Measurements from ENCODE around the gene RBM15B.

DNA sequence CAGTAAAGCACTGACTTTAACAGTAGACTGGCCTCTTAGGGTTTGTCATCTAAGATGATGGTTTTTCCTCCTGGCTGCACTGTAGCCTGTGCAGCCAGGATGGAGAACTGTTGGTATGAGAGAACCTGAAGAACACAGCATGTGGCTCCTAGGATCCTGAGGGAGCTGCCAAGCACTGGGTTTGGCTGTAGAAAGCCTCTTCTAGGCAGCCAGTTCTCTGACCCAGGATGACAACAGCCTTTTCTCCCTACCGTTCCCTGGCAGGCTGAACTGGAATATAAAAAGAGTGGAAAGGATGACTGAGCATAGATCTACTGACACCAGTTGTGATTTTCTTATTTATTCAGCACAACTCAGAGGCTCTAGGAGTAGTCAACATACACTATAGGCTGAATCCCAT lies 40.3 kb upstream of the RBM15B start:
- TF ChIP-seq CTCF (optimal IDR thresholded peaks at IDR 0.05 in 1 of 3, IDR thresholded peaks at IDR 0.05 in 1 of 3, conservative IDR thresholded peaks at IDR 0.05 in 1 of 3; ENCODE audit: extremely low read depth in 1 of 3, insufficient read depth in 2 of 3, low read length in 3 of 3) (no peak), EZH2 (IDR thresholded peaks at IDR 0.05; ENCODE audit: low read length) (no peak)

All from keratinocyte (primary cell).